Body of pancreas (tissue), 4 donors: ENCODE measurements around the gene UGP2. TPM values are rescaled to one million over a fixed set of nuclear protein-coding genes. Genes with fewer than 3 reads are reported as not detected.
"Not testable (repeated sequence)": the region's sequence is repeated elsewhere in the genome, so short reads cannot be mapped to it uniquely, and the experiment has no call there.

Experiments
- ATAC-seq: fragments of 150-250 bp; one replicate; pipeline ENCODE4 v1.9.1; 2016
- DNase-seq, 4 donors: peaks; one replicate each; pipeline ENCODE4 v3.0.0-alpha.2; 2019
- H3K27ac ChIP-seq, 4 donors: fragments of 200-600 bp; sonication (generic); 1 replicate in 3 of 4; 2 replicates in 1 of 4; pipeline versions ENCODE4 v1.5.1 to v1.6.1; 2016 to 2019; ENCODE audit warnings: mild to moderate bottlenecking in 1 of 4, mixed read lengths in 1 of 4, moderate library complexity in 1 of 4
- H3K27me3 ChIP-seq, 2 donors: fragments of 200-600 bp; sonication (generic); one replicate each; pipeline ENCODE4 v1.6.0; 2016; ENCODE audit warnings: mild to moderate bottlenecking in 1 of 2
- H3K36me3 ChIP-seq, 2 donors: fragments of 200-600 bp; sonication (generic); replicated peaks in 1 of 2; 2 replicates each; pipeline ENCODE4 v1.5.1; 2016; ENCODE audit warnings: low read depth in 2 of 2; ENCODE audit not compliant: insufficient read depth in 1 of 2
- H3K4me1 ChIP-seq: fragments of 200-600 bp; sonication (generic); one replicate; pipeline ENCODE4 v1.6.0; 2016
- H3K4me3 ChIP-seq, 2 donors: fragments of 200-600 bp; sonication (generic); 1 replicate in 1 of 2; 2 replicates in 1 of 2; pipeline ENCODE4 v1.5.1; 2016 to 2019
- H3K9me3 ChIP-seq, 3 donors: fragments of 200-600 bp; sonication (generic); 1 replicate in 2 of 3; 2 replicates in 1 of 3; pipeline ENCODE4 v1.5.1; 2016
- CTCF ChIP-seq, 7 experiments: fragments of 450-650 bp in 4 of 7; fragments of 200-600 bp in 3 of 7; sonication (generic) in 3 of 7; IDR thresholded peaks; one replicate each; pipeline ENCODE4 v1.5.1; 2016 to 2019; ENCODE audit warnings: antibody characterized with exemption in 7 of 7
- POLR2A ChIP-seq, 3 donors: fragments of 450-650 bp; IDR thresholded peaks; one replicate each; pipeline ENCODE4 v1.6.1; 2016; ENCODE audit warnings: antibody characterized with exemption in 3 of 3, mild to moderate bottlenecking in 2 of 3
- WGBS, 2 donors: methylation state at CpG; one replicate each; pipeline ENCODE4 v1.1.5; 2017; 5-methylcytosine and 5-hydroxymethylcytosine counted together
- intact Hi-C: fragments of 100-400 bp; cut with DNase I; formaldehyde crosslinking; loops from one replicate; pipeline ENCODE4 v1.15.1; 2023
- total RNA-seq, 2 donors: library from RNA; depleted of rRNA; stranded (reverse); fragments of >200 nt; gene quantifications; one replicate each; pipeline ENCODE4 v1.1.0, GENCODE V29; 2016

The UGP2 gene
- total RNA-seq, 2 donors from 2014 or later: 64.3 to 93.3 TPM

GRCh38 chr2:63805412-63805811 lies 36.3 kb upstream of the UGP2 start:
- intact Hi-C loops: no loop called here
- no peaks in the 10 kb centered on the region for H3K4me1 ChIP-seq
- H3K27me3 ChIP-seq: no peaks in the 10 kb centered on the region
- no peaks in the 10 kb centered on the region for H3K9me3 ChIP-seq
- H3K27ac ChIP-seq: no peak overlapping the region
- ATAC-seq: no peak
- no peaks in the 10 kb centered on the region for H3K36me3 ChIP-seq
- no peak overlapping the region for H3K4me3 ChIP-seq
- TF ChIP-seq POLR2A (IDR thresholded peaks at IDR 0.05) (no peak), CTCF (IDR thresholded peaks at IDR 0.05) (no peak)
- DNase-seq: no peak

- 90 to 93% methylated on average over 4 to 6 of the region's 6 CpGs for WGBS, 2 donors
- intact Hi-C loops, H3K4me1 ChIP-seq, H3K36me3 ChIP-seq, DNase-seq, H3K9me3 ChIP-seq, ATAC-seq, H3K27ac ChIP-seq, H3K27me3 ChIP-seq, H3K4me3 ChIP-seq: not testable (repeated sequence)
These were observed 33.7 kb upstream of the UGP2 start for GRCh38 chr2:63808036-63808435.

GRCh38 chr2:63808911-63809310 lies 32.8 kb upstream of the UGP2 start:
- intact Hi-C loops, H3K4me3 ChIP-seq, H3K4me1 ChIP-seq, DNase-seq, ATAC-seq, H3K27ac ChIP-seq, H3K36me3 ChIP-seq, H3K9me3 ChIP-seq, H3K27me3 ChIP-seq: not testable (repeated sequence)
- 83 to 93% methylated on average over 7 to 12 of the region's 29 CpGs for WGBS, 2 donors

GRCh38 chr2:63811063-63811462 lies 30.6 kb upstream of the UGP2 start:
- H3K4me3 ChIP-seq: no peak overlapping the region
- intact Hi-C loops: no loop called here
- DNase-seq: no peak
- TF ChIP-seq CTCF (IDR thresholded peaks at IDR 0.05): no peak
- no peak for TF ChIP-seq POLR2A (IDR thresholded peaks at IDR 0.05)
- no peak overlapping the region for H3K27ac ChIP-seq
- WGBS, 2 donors: 96 to 98% methylated on average over 3 of the region's 3 CpGs
- no peaks in the 10 kb centered on the region for H3K36me3 ChIP-seq
- H3K4me1 ChIP-seq: no peaks in the 10 kb centered on the region
- ATAC-seq: no peak
- no peaks in the 10 kb centered on the region for H3K9me3 ChIP-seq
- H3K27me3 ChIP-seq: no peaks in the 10 kb centered on the region

- 94 to 96% methylated on average over 7 of the region's 7 CpGs for WGBS, 2 donors
These were observed 29.8 kb upstream of the UGP2 start for GRCh38 chr2:63811870-63812269.

GRCh38 chr2:63814114-63814513 lies 27.6 kb upstream of the UGP2 start:
- intact Hi-C loops: no loop called here
- Histone ChIP-seq H3K9me3 (no peaks in the 10 kb centered on the region), H3K27ac (no peak overlapping the region), H3K36me3 (no peaks in the 10 kb centered on the region), H3K27me3 (no peaks in the 10 kb centered on the region), H3K4me3 (no peak overlapping the region), H3K4me1 (peaks cover 2% of the 10 kb centered on the region)
- TF ChIP-seq POLR2A (IDR thresholded peaks at IDR 0.05) (no peak), CTCF (IDR thresholded peaks at IDR 0.05) (no peak)
- 68 to 71% methylated on average over 1 of the region's 1 CpG for WGBS, 2 donors
- ATAC-seq: no peak
- DNase-seq: no peak

More at GRCh38 chr2:63811870-63812269, 29.8 kb upstream of the UGP2 start:
- H3K9me3 ChIP-seq, intact Hi-C loops, H3K36me3 ChIP-seq, H3K4me3 ChIP-seq, H3K27ac ChIP-seq, H3K4me1 ChIP-seq, H3K27me3 ChIP-seq, ATAC-seq, DNase-seq: not testable (repeated sequence)
